Measurements from ENCODE around the gene GRWD1. TPM values are rescaled to one million over a fixed set of nuclear protein-coding genes. Genes with fewer than 3 reads are reported as not detected.

GRWD1 gene
- total and polyA plus RNA-seq, 2 of the 8 experiments (the other 6 are each of a cell fraction or from before 2014, with no cell fraction given): 36.9 to 61.9 TPM

GRCh38 chr19:48428670-48429069, 17.1 kb upstream of the GRWD1 start:
- Histone ChIP-seq H2BK120ac (replicated peaks; ENCODE audit: low read depth, low read length) (no peak overlapping the region), H2BK5ac (ENCODE audit: low read depth, low read length) (no peak overlapping the region), H2AK5ac (ENCODE audit: low read depth, low read length) (no peak overlapping the region), H2AFZ (ENCODE audit: low read length) (no peak overlapping the region), H3K27me3 (replicated peaks in 1 of 4; ENCODE audit: control insufficient read depth in 3 of 4, extremely low read depth in 1 of 4, insufficient read depth in 3 of 4, low read length in 3 of 4) (no peaks in the 10 kb centered on the region), H3K4me1 (replicated peaks in 1 of 4; ENCODE audit: control insufficient read depth in 3 of 4, insufficient read depth in 4 of 4, low read length in 3 of 4) (no peaks in the 10 kb centered on the region), H3K27ac (ENCODE audit: low read depth, low read length) (no peak overlapping the region), H3K4me2 (ENCODE audit: insufficient read depth in 1 of 2, low read depth in 2 of 2, low read length in 2 of 2) (no peak overlapping the region), H3K9me3 (ENCODE audit: insufficient read depth in 2 of 2, low read depth in 1 of 2, low read length in 1 of 2) (no peaks in the 10 kb centered on the region), H2BK20ac (ENCODE audit: low read length) (no peak overlapping the region), H3K4ac (replicated peaks; ENCODE audit: insufficient read length, low read depth, low read length) (no peak overlapping the region), H4K91ac (replicated peaks; ENCODE audit: insufficient read length, low read length) (no peak overlapping the region), H2BK12ac (ENCODE audit: low read depth, low read length) (no peak overlapping the region), H3K56ac (replicated peaks; ENCODE audit: insufficient read length, low read depth, low read length) (no peak overlapping the region), H3K9ac (replicated peaks in 1 of 4; ENCODE audit: extremely low read depth in 1 of 4, low read depth in 3 of 4, low read length in 3 of 4) (no peak overlapping the region), H3K4me3 (ENCODE audit: extremely low read depth in 1 of 4, insufficient read depth in 2 of 4, low read depth in 3 of 4, low read length in 4 of 4) (no peak overlapping the region), H2BK15ac (ENCODE audit: low read length) (no peak overlapping the region), H3K79me1 (ENCODE audit: low read depth, low read length) (no peaks in the 10 kb centered on the region), H4K5ac (ENCODE audit: insufficient read length, low read depth, low read length) (no peak overlapping the region), H3K23me2 (ENCODE audit: low read depth, low read length) (no peaks in the 10 kb centered on the region), H4K20me1 (replicated peaks in 1 of 2; ENCODE audit: control insufficient read depth in 1 of 2, insufficient read depth in 2 of 2, low read length in 2 of 2) (no peaks in the 10 kb centered on the region), H3K36me3 (ENCODE audit: control insufficient read depth in 2 of 4, insufficient read depth in 4 of 4, low read length in 3 of 4) (peaks cover 0 to 3% (median 0%) of the 10 kb centered on the region in 4 experiments; a peak in 1 of 8 replicates), H3K14ac (ENCODE audit: insufficient read length) (no peak overlapping the region), H3K18ac (ENCODE audit: extremely low read depth, low read length) (no peak overlapping the region), H4K8ac (ENCODE audit: extremely low read depth, insufficient read depth, low read length) (no peak overlapping the region), H3K79me2 (ENCODE audit: control insufficient read depth in 1 of 2, insufficient read depth in 2 of 2, low read length in 2 of 2) (no peaks in the 10 kb centered on the region), H3K23ac (ENCODE audit: insufficient read length) (no peak overlapping the region)
- TF ChIP-seq MAFK (IDR thresholded peaks at IDR 0.05; ENCODE audit: low read depth, low read length): no peak
- no peak for TF ChIP-seq KDM5A (IDR thresholded peaks at IDR 0.05; ENCODE audit: low read length)
- no peak for TF ChIP-seq YY1 (IDR thresholded peaks at IDR 0.05; ENCODE audit: low read depth, low read length)
- TF ChIP-seq RXRA (IDR thresholded peaks at IDR 0.05; ENCODE audit: insufficient read depth, low read depth, low read length): no peak
- no peak for TF ChIP-seq ATF3 (IDR thresholded peaks at IDR 0.05; ENCODE audit: insufficient read depth, low read depth, low read length)
- TF ChIP-seq FOSL1 (IDR thresholded peaks at IDR 0.05; ENCODE audit: insufficient read depth, low read depth, low read length): no peak
- TF ChIP-seq BRCA1 (IDR thresholded peaks at IDR 0.05; ENCODE audit: low read depth, low read length): no peak
- no peak for TF ChIP-seq RAD21 (IDR thresholded peaks at IDR 0.05 in 1 of 2, conservative IDR thresholded peaks at IDR 0.05 in 1 of 2; ENCODE audit: low read depth in 2 of 2, low read length in 2 of 2)
- TF ChIP-seq JUND (IDR thresholded peaks at IDR 0.05; ENCODE audit: low read length): no peak
- no peak for TF ChIP-seq EZH2 (IDR thresholded peaks at IDR 0.05; ENCODE audit: low read depth, low read length, severe bottlenecking)
- TF ChIP-seq GABPA (IDR thresholded peaks at IDR 0.05; ENCODE audit: borderline replicate concordance, insufficient read depth, low read length): no peak
- no peak for TF ChIP-seq ASH2L (IDR thresholded peaks at IDR 0.05; ENCODE audit: low read length)
- TF ChIP-seq EGR1 (IDR thresholded peaks at IDR 0.05; ENCODE audit: borderline replicate concordance, low read depth, low read length): no peak
- DNase-seq (ENCODE audit: low read depth in 1 of 2, low spot score in 2 of 2) (no peak), FAIRE-seq (no peak)
- POLR2A ChIA-PET (ENCODE audit: partially characterized antibody): interaction anchor here (0.6 to 0.7 kb wide), 2 partner anchors 16 to 33 kb away, joined by 3 read pairs; no protein-coding TSS in a partner anchor
- 94% methylated on average over 1 of the region's 1 CpG; no CpG with 5 or more reads in 1 of the 2 experiments for WGBS, 2 experiments (ENCODE audit: extremely low coverage in 1 of 2, insufficient coverage in 1 of 2, insufficient read length in 1 of 2, insufficient replicate concordance in 2 of 2, low coverage in 1 of 2, low lambda C conversion rate in 2 of 2, missing lambda C conversion rate in 1 of 2)
- CTCF ChIA-PET (ENCODE audit: partially characterized antibody): no interaction called here
